NB4 (cell line): ENCODE results near the gene CTBP2.

Experiments used
- CTCF ChIP-seq: IDR thresholded peaks from one replicate; pipeline ENCODE4 v1.5.1; 2012; ENCODE audit warnings: low read depth, low read length
- MAX ChIP-seq: IDR thresholded peaks from 2 replicates; pipeline ENCODE4 v1.6.1; 2011; ENCODE audit warnings: low read depth, low read length
- MYC ChIP-seq: IDR thresholded peaks from 2 replicates; pipeline ENCODE4 v1.6.1; 2011; ENCODE audit warnings: low read depth, low read length
- POLR2A ChIP-seq: IDR thresholded peaks from 2 replicates; pipeline ENCODE4 v1.6.1; 2011; ENCODE audit warnings: mild to moderate bottlenecking; ENCODE audit not compliant: insufficient read length; ENCODE audit errors: extremely low read depth

- TF ChIP-seq CTCF: no peak
- TF ChIP-seq POLR2A: no peak
- no peak for TF ChIP-seq MYC
- TF ChIP-seq MAX: no peak
These were observed 37.8 kb downstream of the CTBP2 start for GRCh38 chr10:125122566-125122965.
